Activated T-helper 1 cell treated with Interleukin-2 at 50 U/mL for 16 hours (primary cell): ENCODE data around the gene HTR3E.
"Not testable (repeated sequence)": the region's sequence is repeated elsewhere in the genome, so short reads cannot be mapped to it uniquely, and the experiment has no call there.

Source experiments
- DNase-seq: peaks from one replicate; pipeline ENCODE4 v3.0.0-alpha.2; 2020; ENCODE audit warnings: low read depth

HTR3E gene

GRCh38 chr3:184110316-184110725 is 13.5 kb downstream of the HTR3E start:
- DNase-seq = no peak

- DNase-seq = no peak
Observed at GRCh38 chr3:184116017-184116416, 19.2 kb downstream of the HTR3E start.

GRCh38 chr3:184117636-184118035 is 20.8 kb downstream of the HTR3E start:
- DNase-seq = no peak

GRCh38 chr3:184121031-184121430 is 24.2 kb downstream of the HTR3E start:
- DNase-seq = not testable (repeated sequence)

GRCh38 chr3:184126006-184126405 is 29.1 kb downstream of the HTR3E start:
- no peak for DNase-seq

DNA sequence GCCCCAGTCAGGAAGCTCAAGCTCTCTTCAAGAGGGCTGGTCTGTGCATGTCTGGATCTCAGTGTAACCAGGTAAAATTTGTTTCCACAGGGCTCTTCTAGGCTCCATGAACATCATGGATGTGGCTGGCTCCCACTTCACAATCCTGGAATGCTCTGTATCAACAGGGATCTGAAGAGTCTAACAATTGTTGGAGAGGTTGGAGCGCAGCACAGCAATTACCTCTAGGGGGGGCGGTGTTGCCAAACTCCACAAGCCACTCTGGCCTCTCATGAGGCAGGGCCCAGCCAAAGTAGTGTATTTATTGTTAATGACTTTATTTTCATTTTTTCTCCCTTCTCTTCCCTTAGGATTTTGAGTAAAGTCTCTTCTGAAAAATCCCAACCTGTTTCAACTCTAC is 32.1 kb downstream of the HTR3E start:
- no peak for DNase-seq

DNA sequence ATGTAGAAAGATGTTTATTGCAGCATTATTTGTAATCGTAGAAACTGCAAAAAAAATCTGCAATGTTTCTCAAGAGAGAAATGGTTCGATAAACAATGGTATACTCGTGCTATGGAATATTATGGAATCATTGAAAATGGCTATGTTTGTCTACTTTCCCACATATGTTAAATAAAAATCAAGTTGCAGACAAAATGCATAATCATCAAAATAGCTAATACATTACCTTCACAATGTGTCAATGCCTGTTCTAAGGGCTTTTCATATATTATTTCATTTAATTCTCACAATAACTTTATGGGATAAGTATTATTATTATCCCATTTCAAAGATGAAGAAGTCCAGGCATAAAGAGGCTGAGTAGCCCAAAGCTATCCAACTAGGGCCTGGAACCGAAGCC is 36.1 kb downstream of the HTR3E start:
- no peak for DNase-seq

GRCh38 chr3:184133840-184134745 is 37.2 kb downstream of the HTR3E start:
- no peak for DNase-seq

DNA sequence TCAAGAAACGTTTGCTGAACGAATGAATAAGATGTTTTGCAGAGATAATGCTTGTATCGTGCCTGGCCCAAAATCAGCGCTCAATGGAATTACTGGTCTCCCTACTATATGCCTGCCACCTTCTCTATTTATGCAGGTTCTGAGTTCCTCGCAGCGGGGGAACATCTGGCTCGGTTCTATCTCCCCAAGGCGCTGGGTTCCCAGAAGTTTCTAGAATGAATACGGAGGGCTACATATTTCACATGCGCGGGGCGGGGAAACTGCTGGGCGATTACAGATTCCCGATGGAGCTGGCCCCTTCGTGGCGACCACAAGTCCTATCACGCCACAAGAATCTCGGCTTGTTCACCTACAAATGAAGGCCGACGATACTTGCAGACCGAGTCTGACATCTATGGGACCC is 37.9 kb downstream of the HTR3E start:
- DNase-seq = no peak

DNA sequence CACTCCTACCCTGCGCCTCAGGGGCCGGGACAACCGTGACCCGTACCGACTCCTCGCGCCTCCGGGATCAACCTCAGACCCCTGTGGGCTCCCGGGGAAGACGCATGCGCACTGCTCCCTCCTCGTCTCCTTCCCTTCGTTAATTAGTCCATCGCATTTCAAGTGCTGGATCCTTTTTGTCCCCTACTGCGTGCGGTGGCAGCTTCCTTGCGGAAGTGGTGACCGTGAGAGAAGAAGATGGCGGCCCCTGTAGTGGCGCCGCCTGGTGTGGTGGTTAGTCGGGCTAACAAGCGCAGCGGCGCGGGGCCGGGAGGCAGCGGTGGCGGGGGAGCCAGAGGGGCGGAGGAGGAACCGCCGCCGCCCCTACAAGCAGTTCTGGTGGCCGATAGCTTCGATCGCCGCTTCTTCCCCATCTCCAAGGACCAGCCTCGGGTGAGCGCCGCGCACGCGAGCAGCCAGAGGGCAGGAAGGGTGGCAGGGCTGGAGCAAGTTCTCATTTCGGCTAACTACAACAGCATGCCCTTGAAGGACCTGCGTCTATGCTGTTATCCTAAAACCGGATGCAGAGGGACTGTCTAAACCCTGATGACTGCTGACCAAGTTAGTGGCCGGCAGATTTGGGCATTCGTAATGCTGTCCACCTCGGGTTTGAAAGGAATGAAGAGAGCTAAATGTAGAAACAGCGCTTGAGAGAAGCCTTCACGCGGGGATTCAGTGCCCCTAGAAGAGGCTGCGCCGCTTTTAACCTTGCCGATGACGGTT is 38.5 kb downstream of the HTR3E start, which contains the start of gene EIF2B5:
Gene EIF2B5 (plus strand): TSS at position 210 of the 762 bp plus-strand sequence. CDS start 28 bp downstream, at position 238.
- peak; percentile 78 for DNase-seq

GRCh38 chr3:184135911-184136260 is 39.0 kb downstream of the HTR3E start:
- DNase-seq = no peak

DNA sequence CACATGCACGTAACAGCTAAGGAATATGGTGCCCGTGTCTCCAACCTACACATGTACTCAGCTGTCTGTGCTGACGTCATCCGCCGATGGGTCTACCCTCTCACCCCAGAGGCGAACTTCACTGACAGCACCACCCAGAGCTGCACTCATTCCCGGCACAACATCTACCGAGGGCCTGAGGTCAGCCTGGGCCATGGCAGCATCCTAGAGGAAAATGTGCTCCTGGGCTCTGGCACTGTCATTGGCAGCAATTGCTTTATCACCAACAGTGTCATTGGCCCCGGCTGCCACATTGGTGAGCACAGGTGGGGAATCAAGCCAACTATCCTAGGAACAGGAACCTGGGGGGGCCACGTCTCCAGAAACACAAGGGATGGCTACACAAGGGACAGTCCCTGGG is 43.6 kb downstream of the HTR3E start:
- no peak for DNase-seq

DNA sequence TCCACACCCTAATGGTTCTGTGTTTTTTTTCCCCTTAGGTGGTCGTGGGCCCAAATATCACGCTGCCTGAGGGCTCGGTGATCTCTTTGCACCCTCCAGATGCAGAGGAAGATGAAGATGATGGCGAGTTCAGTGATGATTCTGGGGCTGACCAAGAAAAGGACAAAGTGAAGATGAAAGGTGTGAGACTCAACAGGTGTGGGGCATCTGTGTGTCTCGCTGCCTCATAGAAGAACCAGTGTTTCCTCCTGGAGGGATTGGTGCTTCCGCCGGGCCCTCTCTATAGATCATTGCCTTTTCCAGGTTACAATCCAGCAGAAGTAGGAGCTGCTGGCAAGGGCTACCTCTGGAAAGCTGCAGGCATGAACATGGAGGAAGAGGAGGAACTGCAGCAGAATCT is 45.3 kb downstream of the HTR3E start:
- DNase-seq = no peak

DNA sequence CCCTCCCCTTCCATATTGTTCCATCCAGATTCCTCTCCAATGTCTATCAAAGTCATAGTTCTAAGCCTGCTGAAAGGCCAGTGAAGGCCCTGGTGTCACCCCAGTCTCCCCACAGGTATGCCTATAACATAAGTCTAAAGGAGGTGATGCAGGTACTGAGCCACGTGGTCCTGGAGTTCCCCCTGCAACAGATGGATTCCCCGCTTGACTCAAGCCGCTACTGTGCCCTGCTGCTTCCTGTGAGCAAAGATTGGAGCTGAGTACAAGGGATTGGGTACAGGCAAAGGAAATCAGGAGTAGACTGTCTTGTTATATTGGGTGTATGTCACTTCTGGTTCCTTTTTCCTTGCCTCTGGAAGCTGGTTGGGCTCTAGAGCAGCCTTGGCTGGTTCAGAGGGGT is 46.5 kb downstream of the HTR3E start:
- no peak for DNase-seq

DNA sequence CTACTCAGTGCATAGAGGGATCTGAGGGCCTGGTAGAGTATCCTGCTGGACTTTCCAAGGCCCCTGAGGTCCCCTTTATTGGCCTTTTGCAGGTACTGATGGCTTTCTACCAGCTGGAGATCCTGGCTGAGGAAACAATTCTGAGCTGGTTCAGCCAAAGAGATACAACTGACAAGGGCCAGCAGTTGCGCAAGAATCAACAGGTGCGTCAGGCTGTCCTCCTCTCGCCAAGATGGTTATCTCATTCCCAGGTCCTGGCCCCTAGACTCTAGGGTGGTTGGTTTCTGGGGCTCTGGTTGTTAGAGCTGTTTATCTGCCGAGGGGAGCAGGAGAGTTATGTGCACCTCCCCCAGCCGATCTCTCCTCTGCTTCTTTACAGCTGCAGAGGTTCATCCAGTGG is 47.6 kb downstream of the HTR3E start:
- DNase-seq = no peak

GRCh38 chr3:184145111-184145524 is 48.3 kb downstream of the HTR3E start:
- no peak for DNase-seq

DNA sequence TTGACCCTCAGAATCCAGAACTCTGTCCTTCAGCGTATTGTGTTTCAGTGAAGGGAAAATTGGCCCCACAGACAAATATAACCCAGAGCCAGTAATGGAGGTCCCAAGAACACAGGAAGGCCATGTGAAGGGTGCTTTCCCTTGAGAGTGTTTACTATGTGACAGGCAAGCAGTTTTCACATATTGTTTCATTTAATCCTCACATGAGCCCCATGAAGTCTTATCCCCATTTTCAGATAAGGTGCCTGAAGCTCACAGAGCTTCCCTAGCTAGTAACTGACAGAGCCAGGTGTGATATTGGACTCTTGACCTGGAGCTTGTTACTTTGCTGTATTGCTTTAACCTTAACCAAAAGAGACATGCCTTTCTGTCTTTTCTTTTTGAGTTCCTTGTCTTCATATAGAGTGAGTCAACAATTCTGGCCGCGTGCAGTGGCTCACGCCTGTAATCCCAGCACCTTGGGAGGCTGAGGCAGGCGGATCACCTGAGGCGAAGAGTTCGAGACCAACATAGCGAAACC is 48.9 kb downstream of the HTR3E start:
- DNase-seq = no peak

DNA sequence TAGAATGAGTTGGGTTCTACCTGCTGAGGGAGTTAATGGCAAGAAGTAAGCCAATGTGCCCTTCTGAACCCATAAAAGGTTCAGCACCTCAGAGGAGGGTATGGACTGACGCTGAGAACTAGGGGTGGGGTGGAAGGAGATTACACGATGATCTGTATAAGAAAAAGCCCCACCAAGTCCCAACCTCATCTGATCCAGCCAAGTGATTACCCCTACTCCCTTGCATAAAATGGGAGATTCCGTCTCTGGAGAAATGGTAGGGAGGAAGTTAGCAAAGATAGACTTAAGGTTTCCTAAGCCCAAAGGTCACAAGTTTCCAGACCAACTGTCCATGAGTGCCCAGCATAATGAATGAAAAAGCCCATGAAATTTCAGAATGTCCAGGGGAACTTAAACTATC is 51.2 kb downstream of the HTR3E start:
- no peak for DNase-seq

DNA sequence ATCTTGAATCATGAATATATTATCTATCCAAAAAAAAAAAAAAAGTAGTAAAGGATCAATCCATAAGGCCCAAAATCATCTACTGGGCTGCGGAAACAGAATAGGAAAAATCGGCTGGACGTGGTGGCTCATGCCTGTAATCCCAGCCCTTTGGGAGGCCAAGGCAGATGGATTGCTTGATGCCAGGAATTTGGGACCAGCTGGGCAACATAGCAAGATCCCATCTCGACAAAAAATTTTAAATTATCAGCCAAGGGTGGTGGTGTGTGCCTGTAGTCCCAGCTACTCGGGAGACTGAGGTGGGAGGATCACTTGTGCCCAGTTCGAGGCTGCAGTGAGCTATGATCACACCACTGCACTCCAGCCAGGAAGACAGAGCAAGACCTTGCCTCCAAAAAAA is 52.3 kb downstream of the HTR3E start:
- DNase-seq = no peak

- not testable (repeated sequence) for DNase-seq
Observed at GRCh38 chr3:184149770-184150169, 52.9 kb downstream of the HTR3E start.

- DNase-seq = peak; percentile 38
Observed at GRCh38 chr3:184154885-184155643, 58.2 kb downstream of the HTR3E start, which contains the start of gene DVL3. Gene DVL3 (plus strand): TSS chr3:184155377. CDS start chr3:184155636, 259 bp downstream.
